Measurements from ENCODE around the gene TRIM22. TPM values are rescaled to one million over a fixed set of nuclear protein-coding genes. Genes with fewer than 3 reads are reported as not detected.

Gene TRIM22
- polyA plus RNA-seq, 1 experiment: 58.2 TPM

- H3K27me3 ChIP-seq (ENCODE audit: control insufficient read depth, insufficient read depth, low read length): no peaks in the 10 kb centered on the region
- no peak overlapping the region for H3K4me3 ChIP-seq (ENCODE audit: low read depth, low read length)
- ChIA-PET POLR2A (no interaction called here), CTCF (no interaction called here)
- no peak for DNase-seq (ENCODE audit: low read depth)
- peaks cover 1% of the 10 kb centered on the region for H3K36me3 ChIP-seq (ENCODE audit: control insufficient read depth, insufficient read depth, low read length)
- no peak for TF ChIP-seq CTCF (IDR thresholded peaks at IDR 0.05; ENCODE audit: insufficient read depth, low read depth, low read length)
These were observed 2.4 kb downstream of the TRIM22 start for GRCh38 chr11:5691964-5692361.

- CTCF ChIA-PET: no interaction called here
- Histone ChIP-seq H3K36me3 (ENCODE audit: control insufficient read depth, insufficient read depth, low read length) (peaks cover 5% of the 10 kb centered on the region), H3K27me3 (ENCODE audit: control insufficient read depth, insufficient read depth, low read length) (no peaks in the 10 kb centered on the region), H3K4me3 (ENCODE audit: low read depth, low read length) (no peak overlapping the region)
- POLR2A ChIA-PET: no interaction called here
- TF ChIP-seq CTCF (IDR thresholded peaks at IDR 0.05; ENCODE audit: insufficient read depth, low read depth, low read length): no peak
- no peak for DNase-seq (ENCODE audit: low read depth)
These were observed 5.1 kb downstream of the TRIM22 start for GRCh38 chr11:5694642-5695041.

- DNase-seq (ENCODE audit: low read depth): no peak
- Histone ChIP-seq H3K36me3 (ENCODE audit: control insufficient read depth, insufficient read depth, low read length) (peaks cover 5% of the 10 kb centered on the region), H3K4me3 (ENCODE audit: low read depth, low read length) (no peak overlapping the region), H3K27me3 (ENCODE audit: control insufficient read depth, insufficient read depth, low read length) (no peaks in the 10 kb centered on the region)
- CTCF ChIA-PET: no interaction called here
- no peak for TF ChIP-seq CTCF (IDR thresholded peaks at IDR 0.05; ENCODE audit: insufficient read depth, low read depth, low read length)
- POLR2A ChIA-PET: no interaction called here
These were observed 6.0 kb downstream of the TRIM22 start for GRCh38 chr11:5695580-5695979.

GRCh38 chr11:5696210-5696609 is 6.6 kb downstream of the TRIM22 start:
- no peak overlapping the region for H3K4me3 ChIP-seq (ENCODE audit: low read depth, low read length)
- ChIA-PET POLR2A (no interaction called here), CTCF (no interaction called here)
- no peak for DNase-seq (ENCODE audit: low read depth)
- peaks cover 5% of the 10 kb centered on the region for H3K36me3 ChIP-seq (ENCODE audit: control insufficient read depth, insufficient read depth, low read length)
- no peak for TF ChIP-seq CTCF (IDR thresholded peaks at IDR 0.05; ENCODE audit: insufficient read depth, low read depth, low read length)
- no peaks in the 10 kb centered on the region for H3K27me3 ChIP-seq (ENCODE audit: control insufficient read depth, insufficient read depth, low read length)

- TF ChIP-seq CTCF (IDR thresholded peaks at IDR 0.05; ENCODE audit: insufficient read depth, low read depth, low read length): no peak
- no peak for DNase-seq (ENCODE audit: low read depth)
- Histone ChIP-seq H3K36me3 (ENCODE audit: control insufficient read depth, insufficient read depth, low read length) (peaks cover 5% of the 10 kb centered on the region), H3K4me3 (ENCODE audit: low read depth, low read length) (no peak overlapping the region), H3K27me3 (ENCODE audit: control insufficient read depth, insufficient read depth, low read length) (no peaks in the 10 kb centered on the region)
- ChIA-PET CTCF (no interaction called here), POLR2A (no interaction called here)
These were observed 8.7 kb downstream of the TRIM22 start for GRCh38 chr11:5698281-5698680.
